HepG2 (cell line): ENCODE results near the gene MYO16. TPM values are rescaled to one million over a fixed set of nuclear protein-coding genes. Genes with fewer than 3 reads are reported as not detected.

Source experiments
- ATAC-seq: fragments of 200-7000 bp; cut with Tn5 transposase; 3 replicates; pipeline ENCODE4 v1.9.1; 2020; ENCODE audit warnings: mild to moderate bottlenecking, moderate library complexity
- BruUV-seq: library from RNA; stranded (reverse); fragments of 400-500 nt; replicated peaks from 2 replicates; lab custom pipeline; 2021; lab: Mats Ljungman, UMichigan
- CTCF ChIA-PET: fragments of 300-600 bp; formaldehyde crosslinking; extraction: SDS; loops from one replicate; lab custom pipeline; 2021; ENCODE audit warnings: low total read pairs, inconsistent platforms, low intra/inter-chr PET ratio; lab: Yijun Ruan, JAX
- POLR2A ChIA-PET: fragments of 350-600 bp; sonication (Branson Sonifier 250); formaldehyde crosslinking; loops from one replicate; lab custom pipeline; 2020; ENCODE audit warnings: antibody characterized with exemption, inconsistent platforms; lab: Yijun Ruan, JAX
- DNase-seq: peaks from one replicate; pipeline ENCODE4 v3.0.0-alpha.2; 2015; ENCODE audit warnings: low spot score
- FAIRE-seq: peaks from 3 replicates; lab custom pipeline; 2011; peaks lifted over from hg19 to GRCh38; lab: Jason Lieb, UNC
- H2AFZ ChIP-seq: one replicate; pipeline ENCODE4 v1.6.1; 2011; ENCODE audit warnings: low read length, inconsistent platforms
- H3K27ac ChIP-seq: fragments of 300-600 bp; 3 replicates; pipeline ENCODE4 v1.8.0; 2011; ENCODE audit warnings: mixed run types, mild to moderate bottlenecking, mixed read lengths, low read length, inconsistent platforms; ENCODE audit not compliant: insufficient read depth; ENCODE audit errors: extremely low read length
- H3K27me3 ChIP-seq, 2 experiments: fragments of 200-600 bp in 1 of 2; 2 replicates in 1 of 2; 3 replicates in 1 of 2; pipeline versions ENCODE4 v1.6.0 to v1.8.0; 2011; ENCODE audit warnings: low read length in 2 of 2, mild to moderate bottlenecking in 2 of 2, moderate library complexity in 2 of 2, inconsistent platforms in 1 of 2; ENCODE audit not compliant: insufficient read depth in 2 of 2, control insufficient read depth in 1 of 2
- H3K36me3 ChIP-seq, 2 experiments: fragments of 200-600 bp in 1 of 2; replicated peaks in 1 of 2; 2 replicates in 1 of 2; 3 replicates in 1 of 2; pipeline versions ENCODE4 v1.5.1 to v1.8.0; 2011; ENCODE audit warnings: low read length in 2 of 2, inconsistent platforms in 1 of 2; ENCODE audit not compliant: insufficient read depth in 2 of 2, control insufficient read depth in 1 of 2
- H3K4me1 ChIP-seq: 2 replicates; pipeline ENCODE4 v1.5.1; 2012; ENCODE audit warnings: low read length, inconsistent platforms; ENCODE audit not compliant: insufficient read depth
- H3K4me2 ChIP-seq: 2 replicates; pipeline ENCODE4 v1.6.0; 2011; ENCODE audit warnings: low read depth, low read length, inconsistent platforms
- H3K4me3 ChIP-seq, 3 experiments: fragments of 200-600 bp in 1 of 3; sonication (generic), shearing (Covaris generic) in 1 of 3; replicated peaks in 1 of 3; 2 replicates each; pipeline ENCODE4 v1.5.1; 2011 to 2016; ENCODE audit warnings: low read length in 3 of 3, inconsistent platforms in 2 of 3, low read depth in 2 of 3, mild to moderate bottlenecking in 2 of 3, control low read depth in 1 of 3, mixed read lengths in 1 of 3; ENCODE audit not compliant: insufficient read depth in 1 of 3
- H3K79me2 ChIP-seq: one replicate; pipeline ENCODE4 v1.6.1; 2011; ENCODE audit warnings: low read length, inconsistent platforms; ENCODE audit not compliant: insufficient read depth
- H3K9ac ChIP-seq: 2 replicates; pipeline ENCODE4 v1.6.0; 2011; ENCODE audit warnings: mild to moderate bottlenecking, low read depth, low read length, inconsistent platforms; ENCODE audit not compliant: insufficient read depth
- H3K9me3 ChIP-seq: 2 replicates; pipeline ENCODE4 v1.5.1; 2012; ENCODE audit warnings: mild to moderate bottlenecking, low read length
- H4K20me1 ChIP-seq: 2 replicates; pipeline ENCODE4 v1.6.0; 2011; ENCODE audit warnings: inconsistent platforms, mild to moderate bottlenecking, low read length, moderate library complexity; ENCODE audit not compliant: insufficient read depth
- AGO2 ChIP-seq: fragments of 200-400 bp; formaldehyde crosslinking; optimal IDR thresholded peaks from 2 replicates; pipeline ENCODE3; 2017; ENCODE audit warnings: mild to moderate bottlenecking, low read depth, low read length, moderate library complexity
- FIP1L1 ChIP-seq: fragments of 200-400 bp; formaldehyde crosslinking; IDR thresholded peaks from 2 replicates; pipeline ENCODE4 v1.6.1; 2018; ENCODE audit warnings: low read depth, mild to moderate bottlenecking, low read length, moderate library complexity, borderline replicate concordance; ENCODE audit not compliant: insufficient read depth
- FLYWCH1 ChIP-seq: sonication (generic); formaldehyde crosslinking; IDR thresholded peaks from 2 replicates; pipeline ENCODE4 v1.8.1; 2023; ENCODE audit warnings: mild to moderate bottlenecking, missing genetic modification reagents
- GTF3A ChIP-seq: sonication (generic); formaldehyde crosslinking; conservative IDR thresholded peaks from 2 replicates; pipeline ENCODE4 v1.4.0; 2020; ENCODE audit warnings: mild to moderate bottlenecking, missing genetic modification reagents
- HHEX ChIP-seq: IDR thresholded peaks from 2 replicates; pipeline ENCODE4 v1.6.1; 2016; ENCODE audit warnings: control low read depth
- HOXD1 ChIP-seq: sonication (generic); formaldehyde crosslinking; IDR thresholded peaks from 2 replicates; pipeline ENCODE4 v1.5.0; 2020; ENCODE audit warnings: missing genetic modification reagents
- KLF13 ChIP-seq: sonication (generic); formaldehyde crosslinking; IDR thresholded peaks from 2 replicates; pipeline ENCODE4 v1.4.0; 2020; ENCODE audit warnings: mild to moderate bottlenecking, missing genetic modification reagents
- NONO ChIP-seq, 2 experiments: fragments of 450-650 bp in 1 of 2; sonication (generic) in 1 of 2; formaldehyde crosslinking in 1 of 2; IDR thresholded peaks in 1 of 2; conservative IDR thresholded peaks in 1 of 2; 2 replicates each; pipeline versions ENCODE4 v1.6.1 to v1.8.0; 2017 to 2022; ENCODE audit warnings: mild to moderate bottlenecking in 1 of 2, missing genetic modification reagents in 1 of 2, moderate library complexity in 1 of 2
- TRIM24 ChIP-seq: sonication (generic); formaldehyde crosslinking; IDR thresholded peaks from 2 replicates; pipeline ENCODE4 v1.8.0; 2022; ENCODE audit warnings: mild to moderate bottlenecking, missing genetic modification reagents
- ZBTB21 ChIP-seq: sonication (generic); formaldehyde crosslinking; IDR thresholded peaks from 2 replicates; pipeline ENCODE4 v1.4.0; 2020; ENCODE audit warnings: missing genetic modification reagents
- ZNF3 ChIP-seq: IDR thresholded peaks from 2 replicates; pipeline ENCODE4 v1.7.0; 2017; ENCODE audit warnings: inconsistent platforms
- ZNF510 ChIP-seq: sonication (generic); formaldehyde crosslinking; IDR thresholded peaks from 2 replicates; pipeline ENCODE4 v1.4.0; 2020; ENCODE audit warnings: low read depth, mild to moderate bottlenecking, missing genetic modification reagents
- ZNF616 ChIP-seq: sonication (generic); formaldehyde crosslinking; IDR thresholded peaks from 2 replicates; pipeline ENCODE4 v1.5.0; 2020; ENCODE audit warnings: low read depth, mild to moderate bottlenecking, missing genetic modification reagents
- ZNF749 ChIP-seq: sonication (generic); formaldehyde crosslinking; IDR thresholded peaks from 2 replicates; pipeline ENCODE4 v1.8.0; 2022; ENCODE audit warnings: mild to moderate bottlenecking, missing genetic modification reagents, moderate library complexity, borderline replicate concordance
- WGBS: methylation state at CpG from one replicate; pipeline ENCODE4 v1.1.6; 2017; ENCODE audit warnings: low lambda C conversion rate; 5-methylcytosine and 5-hydroxymethylcytosine counted together
- in situ Hi-C: cut with HindIII; loops from 2 replicates; pipeline ENCODE4 v1.10.0; 2017; ENCODE audit warnings: low pct_unique_long_range_greater_than_20kb; ENCODE audit not compliant: extremely low pct_ligation_motif_present
- intact Hi-C: fragments of 100-400 bp; cut with micrococcal nuclease; formaldehyde crosslinking; loops from one replicate; pipeline ENCODE4 v1.10.0; 2022; ENCODE audit not compliant: unreplicated experiment
- polyA plus RNA-seq, 8 experiments: library from polyadenylated mRNA; depleted of rRNA in 3 of 8; stranded (reverse) in 7 of 8; unstranded in 1 of 8; fragments of >200 nt; fragmentation: Illumina TruSeq in 4 of 8; extraction: Trizol in 4 of 8; gene quantifications; 2 replicates each; pipeline versions ENCODE4 v1.2.1 to v1.2.3, GENCODE V29; 2011 to 2016; ENCODE audit warnings: low read depth in 4 of 8, missing spikeins in 1 of 8, mixed read lengths in 1 of 8; ENCODE audit not compliant: insufficient read depth in 1 of 8
- total RNA-seq, 5 experiments: library from RNA; depleted of rRNA; stranded (reverse); fragments of >200 nt; fragmentation: Illumina TruSeq; extraction: Trizol; gene quantifications; 2 replicates each; pipeline ENCODE4 v1.2.3, GENCODE V29; 2016; ENCODE audit warnings: low read depth in 1 of 5
- TF ChIP-seq, protein P1 (sequence below): sonication (generic); formaldehyde crosslinking; IDR thresholded peaks from 2 replicates; pipeline ENCODE4 v1.4.0; 2020; ENCODE audit warnings: missing genetic modification reagents, borderline replicate concordance
- TF ChIP-seq, protein P2 (sequence below): sonication (generic); formaldehyde crosslinking; IDR thresholded peaks from 2 replicates; pipeline ENCODE4 v1.5.0; 2020; ENCODE audit warnings: missing genetic modification reagents
- TF ChIP-seq, protein P3 (sequence below): conservative IDR thresholded peaks from 2 replicates; pipeline ENCODE4 v1.6.1; 2018; ENCODE audit warnings: missing genetic modification reagents
- TF ChIP-seq, protein P4 (sequence below): IDR thresholded peaks from 2 replicates; pipeline ENCODE4 v1.6.1; 2016; ENCODE audit warnings: missing compliant biosample characterization, missing genetic modification reagents, borderline replicate concordance

The MYO16 gene
- total and polyA plus RNA-seq, 2 of the 13 experiments (the other 11 are each of a cell fraction or from before 2014, with no cell fraction given) = not detected

DNA sequence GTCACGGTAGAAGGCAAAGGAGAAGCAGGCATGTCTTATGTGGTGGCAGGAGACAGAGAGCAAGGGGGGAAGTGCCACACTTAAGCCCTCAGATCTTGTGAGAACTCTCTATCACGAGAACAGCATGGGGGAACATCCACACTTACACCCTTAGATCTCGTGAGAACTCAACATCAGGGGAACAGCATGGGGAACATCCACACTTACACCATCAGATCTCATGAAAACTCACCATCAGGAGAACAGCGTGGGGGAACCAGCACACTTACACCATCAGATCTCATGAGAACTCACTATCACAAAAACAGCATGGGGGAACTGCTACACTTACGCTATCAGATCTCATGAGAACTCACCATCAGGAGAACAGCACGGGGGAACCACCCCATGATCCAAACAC, 445.0 kb downstream of the MYO16 start:
- no peak for FAIRE-seq
- in situ Hi-C loops = no loop called here

More for the DNA sequence above, 445.0 kb downstream of the MYO16 start:
- Histone ChIP-seq H3K36me3 (no peaks in the 10 kb centered on the region), H3K79me2 (no peaks in the 10 kb centered on the region), H4K20me1 (no peaks in the 10 kb centered on the region), H3K4me1 (no peaks in the 10 kb centered on the region), H3K4me3 (no peak overlapping the region), H3K27ac (no peak overlapping the region), H3K9ac (no peak overlapping the region), H3K9me3 (peaks cover 10% of the 10 kb centered on the region; the same call in 1 of the 2 replicates), H2AFZ (no peak overlapping the region), H3K4me2 (no peak overlapping the region), H3K27me3 (no peaks in the 10 kb centered on the region)
- ATAC-seq = no peak
- no peak for DNase-seq
- ChIA-PET POLR2A (no interaction called here), CTCF (no interaction called here)
- intact Hi-C loops = no loop called here
- 24% methylated on average over 6 of the region's 6 CpGs for WGBS
- no peak for TF ChIP-seq FIP1L1
- no peak for TF ChIP-seq GTF3A
- TF ChIP-seq, protein P1, sequence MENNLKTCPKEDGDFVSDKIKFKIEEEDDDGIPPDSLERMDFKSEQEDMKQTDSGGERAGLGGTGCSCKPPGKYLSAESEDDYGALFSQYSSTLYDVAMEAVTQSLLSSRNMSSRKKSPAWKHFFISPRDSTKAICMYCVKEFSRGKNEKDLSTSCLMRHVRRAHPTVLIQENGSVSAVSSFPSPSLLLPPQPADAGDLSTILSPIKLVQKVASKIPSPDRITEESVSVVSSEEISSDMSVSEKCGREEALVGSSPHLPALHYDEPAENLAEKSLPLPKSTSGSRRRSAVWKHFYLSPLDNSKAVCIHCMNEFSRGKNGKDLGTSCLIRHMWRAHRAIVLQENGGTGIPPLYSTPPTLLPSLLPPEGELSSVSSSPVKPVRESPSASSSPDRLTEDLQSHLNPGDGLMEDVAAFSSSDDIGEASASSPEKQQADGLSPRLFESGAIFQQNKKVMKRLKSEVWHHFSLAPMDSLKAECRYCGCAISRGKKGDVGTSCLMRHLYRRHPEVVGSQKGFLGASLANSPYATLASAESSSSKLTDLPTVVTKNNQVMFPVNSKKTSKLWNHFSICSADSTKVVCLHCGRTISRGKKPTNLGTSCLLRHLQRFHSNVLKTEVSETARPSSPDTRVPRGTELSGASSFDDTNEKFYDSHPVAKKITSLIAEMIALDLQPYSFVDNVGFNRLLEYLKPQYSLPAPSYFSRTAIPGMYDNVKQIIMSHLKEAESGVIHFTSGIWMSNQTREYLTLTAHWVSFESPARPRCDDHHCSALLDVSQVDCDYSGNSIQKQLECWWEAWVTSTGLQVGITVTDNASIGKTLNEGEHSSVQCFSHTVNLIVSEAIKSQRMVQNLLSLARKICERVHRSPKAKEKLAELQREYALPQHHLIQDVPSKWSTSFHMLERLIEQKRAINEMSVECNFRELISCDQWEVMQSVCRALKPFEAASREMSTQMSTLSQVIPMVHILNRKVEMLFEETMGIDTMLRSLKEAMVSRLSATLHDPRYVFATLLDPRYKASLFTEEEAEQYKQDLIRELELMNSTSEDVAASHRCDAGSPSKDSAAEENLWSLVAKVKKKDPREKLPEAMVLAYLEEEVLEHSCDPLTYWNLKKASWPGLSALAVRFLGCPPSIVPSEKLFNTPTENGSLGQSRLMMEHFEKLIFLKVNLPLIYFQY (CRISPR knock-in tag) = no peak
- TF ChIP-seq ZNF510 (CRISPR knock-in tag) = no peak
- no peak for TF ChIP-seq FLYWCH1 (CRISPR knock-in tag)
- TF ChIP-seq, protein P2, sequence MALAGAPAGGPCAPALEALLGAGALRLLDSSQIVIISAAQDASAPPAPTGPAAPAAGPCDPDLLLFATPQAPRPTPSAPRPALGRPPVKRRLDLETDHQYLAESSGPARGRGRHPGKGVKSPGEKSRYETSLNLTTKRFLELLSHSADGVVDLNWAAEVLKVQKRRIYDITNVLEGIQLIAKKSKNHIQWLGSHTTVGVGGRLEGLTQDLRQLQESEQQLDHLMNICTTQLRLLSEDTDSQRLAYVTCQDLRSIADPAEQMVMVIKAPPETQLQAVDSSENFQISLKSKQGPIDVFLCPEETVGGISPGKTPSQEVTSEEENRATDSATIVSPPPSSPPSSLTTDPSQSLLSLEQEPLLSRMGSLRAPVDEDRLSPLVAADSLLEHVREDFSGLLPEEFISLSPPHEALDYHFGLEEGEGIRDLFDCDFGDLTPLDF (CRISPR knock-in tag) = no peak
- TF ChIP-seq ZNF749 = no peak
- TF ChIP-seq HHEX (CRISPR knock-in tag) = no peak
- TF ChIP-seq NONO (IDR thresholded peaks at IDR 0.05) = no peak
- TF ChIP-seq NONO (CRISPR knock-in tag; conservative IDR thresholded peaks at IDR 0.05) = no peak
- no peak for TF ChIP-seq TRIM24
- TF ChIP-seq, protein P3, sequence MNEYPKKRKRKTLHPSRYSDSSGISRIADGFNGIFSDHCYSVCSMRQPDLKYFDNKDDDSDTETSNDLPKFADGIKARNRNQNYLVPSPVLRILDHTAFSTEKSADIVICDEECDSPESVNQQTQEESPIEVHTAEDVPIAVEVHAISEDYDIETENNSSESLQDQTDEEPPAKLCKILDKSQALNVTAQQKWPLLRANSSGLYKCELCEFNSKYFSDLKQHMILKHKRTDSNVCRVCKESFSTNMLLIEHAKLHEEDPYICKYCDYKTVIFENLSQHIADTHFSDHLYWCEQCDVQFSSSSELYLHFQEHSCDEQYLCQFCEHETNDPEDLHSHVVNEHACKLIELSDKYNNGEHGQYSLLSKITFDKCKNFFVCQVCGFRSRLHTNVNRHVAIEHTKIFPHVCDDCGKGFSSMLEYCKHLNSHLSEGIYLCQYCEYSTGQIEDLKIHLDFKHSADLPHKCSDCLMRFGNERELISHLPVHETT = no peak
- TF ChIP-seq, protein P4, sequence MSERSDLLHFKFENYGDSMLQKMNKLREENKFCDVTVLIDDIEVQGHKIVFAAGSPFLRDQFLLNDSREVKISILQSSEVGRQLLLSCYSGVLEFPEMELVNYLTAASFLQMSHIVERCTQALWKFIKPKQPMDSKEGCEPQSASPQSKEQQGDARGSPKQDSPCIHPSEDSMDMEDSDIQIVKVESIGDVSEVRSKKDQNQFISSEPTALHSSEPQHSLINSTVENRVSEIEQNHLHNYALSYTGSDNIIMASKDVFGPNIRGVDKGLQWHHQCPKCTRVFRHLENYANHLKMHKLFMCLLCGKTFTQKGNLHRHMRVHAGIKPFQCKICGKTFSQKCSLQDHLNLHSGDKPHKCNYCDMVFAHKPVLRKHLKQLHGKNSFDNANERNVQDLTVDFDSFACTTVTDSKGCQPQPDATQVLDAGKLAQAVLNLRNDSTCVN (CRISPR knock-in tag) = no peak
- no peak for TF ChIP-seq ZBTB21
- no peak for TF ChIP-seq KLF13
- TF ChIP-seq AGO2 = no peak
- TF ChIP-seq ZNF616 (CRISPR knock-in tag) = no peak
- TF ChIP-seq ZNF3 (CRISPR knock-in tag) = no peak
- no peak for TF ChIP-seq HOXD1
- BruUV-seq = no TSS peak
